GM12892 (cell line): ENCODE data around the gene WFIKKN2.
"Not testable (repeated sequence)": the region's sequence is repeated elsewhere in the genome, so short reads cannot be mapped to it uniquely, and the experiment has no call there.

Source experiments
- DNase-seq: peaks from one replicate; pipeline ENCODE4 v3.0.0; 2011; ENCODE audit not compliant: insufficient read length
- FAIRE-seq: peaks from 2 replicates; lab custom pipeline; 2011; peaks lifted over from hg19 to GRCh38; lab: Jason Lieb, UNC
- POLR2A ChIP-seq: IDR thresholded peaks from 2 replicates; pipeline ENCODE4 v1.6.1; 2011; ENCODE audit warnings: low read depth, low read length, control low read depth
- POLR2AphosphoS5 ChIP-seq: IDR thresholded peaks from 2 replicates; pipeline ENCODE4 v1.6.1; 2011; ENCODE audit warnings: low read depth, low read length, control low read depth
- TAF1 ChIP-seq: IDR thresholded peaks from 2 replicates; pipeline ENCODE4 v1.6.1; 2011; ENCODE audit warnings: low read depth, mild to moderate bottlenecking, control low read depth, low read length, borderline replicate concordance

Gene WFIKKN2

DNA sequence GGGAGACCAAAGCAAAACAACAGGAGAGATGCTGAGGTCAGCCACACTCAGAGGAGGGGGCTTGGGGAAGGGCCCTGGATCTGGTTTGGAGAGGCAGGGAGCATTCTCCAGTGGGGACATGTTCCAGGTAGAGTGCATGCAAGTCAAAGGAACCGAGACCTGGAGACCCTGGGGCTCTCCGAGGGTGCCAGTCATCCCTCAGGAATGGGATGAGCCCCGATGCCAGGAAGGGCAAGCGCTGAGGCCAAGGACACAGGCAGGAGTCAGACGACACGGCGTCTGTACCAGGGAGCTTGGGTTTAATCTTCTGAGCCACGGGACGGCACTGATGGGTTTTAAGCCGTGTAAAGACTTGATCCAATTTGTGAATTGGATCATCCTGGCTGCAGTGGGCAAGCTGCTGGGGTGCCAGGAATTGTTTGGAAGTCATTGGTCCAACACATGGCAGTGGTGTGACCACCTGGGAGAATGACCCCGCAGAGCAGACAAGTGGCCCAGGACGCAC, 35.1 kb upstream of the WFIKKN2 start:
- no peak for FAIRE-seq
- TF ChIP-seq TAF1 (no peak), POLR2AphosphoS5 (no peak), POLR2A (no peak)
- no peak for DNase-seq

DNA sequence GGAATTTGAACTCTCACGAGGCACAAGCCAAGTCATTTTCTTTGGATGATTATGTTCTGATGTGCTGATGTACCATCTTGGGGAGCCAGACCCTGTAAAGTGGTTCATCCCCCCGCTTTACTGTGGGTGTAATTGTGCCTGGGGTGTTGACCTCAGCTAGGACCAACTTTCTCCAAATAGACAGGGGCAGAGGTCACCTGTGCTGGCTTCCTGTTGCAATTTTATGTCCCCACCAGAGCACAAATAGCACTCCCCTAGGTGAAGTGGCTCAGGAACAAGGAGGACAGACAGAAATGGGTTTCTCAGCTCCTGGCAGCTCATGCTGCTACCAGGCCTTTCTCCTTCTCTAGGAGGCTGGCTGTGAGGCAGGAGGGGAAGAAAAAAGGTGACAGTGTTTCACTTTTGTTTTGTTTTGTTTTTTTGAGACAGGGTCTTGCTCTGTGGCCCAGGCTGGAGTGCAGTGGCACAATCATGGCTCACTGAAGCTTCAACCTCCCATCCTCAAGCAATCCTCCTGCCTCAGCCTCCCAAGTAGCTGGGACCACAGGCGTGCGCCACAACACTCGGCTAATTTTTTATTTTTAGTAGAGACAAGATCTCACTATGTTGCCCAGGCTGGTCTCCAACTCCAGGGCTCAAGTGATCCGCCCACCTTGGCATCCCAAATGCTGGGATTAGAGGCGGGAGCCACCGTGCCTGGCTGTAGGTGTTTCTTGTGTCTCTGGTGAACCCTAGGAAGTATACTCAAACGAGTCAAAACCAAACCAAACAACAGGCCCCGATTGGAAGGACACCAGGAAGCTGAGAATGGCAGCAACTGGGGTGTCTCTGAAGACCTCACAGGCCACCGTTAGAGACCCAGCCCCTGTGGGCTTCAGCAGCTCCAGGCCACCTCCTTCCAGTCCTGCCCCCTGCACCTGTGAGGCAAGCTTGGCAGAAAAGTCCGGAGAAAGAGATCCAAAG, 32.5 kb upstream of the WFIKKN2 start:
- FAIRE-seq (no peak), DNase-seq (no peak)

DNA sequence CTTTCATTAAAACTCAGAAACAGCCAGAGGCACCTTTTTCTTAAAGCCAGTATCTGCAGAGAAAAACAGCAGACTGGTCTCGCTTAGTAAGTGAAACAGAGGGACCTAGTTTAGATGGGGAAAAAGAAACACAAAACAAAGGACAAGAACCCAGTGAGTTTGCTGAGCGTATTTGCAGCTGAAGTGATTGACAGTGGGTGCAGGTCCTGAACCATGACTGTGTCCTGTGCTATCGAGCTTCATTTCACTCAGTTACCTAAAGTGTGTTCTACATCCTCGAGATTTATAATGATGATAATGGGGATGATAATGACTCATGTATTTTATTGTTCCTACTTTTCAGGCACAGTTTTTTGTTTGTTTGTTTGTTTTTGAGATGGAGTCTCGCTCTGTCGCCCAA, 31.7 kb upstream of the WFIKKN2 start:
- no peak for FAIRE-seq
- no peak for DNase-seq
- TF ChIP-seq TAF1, result no peak
- TF ChIP-seq POLR2AphosphoS5, result no peak
- no peak for TF ChIP-seq POLR2A

More for the DNA sequence above, 32.5 kb upstream of the WFIKKN2 start:
- TF ChIP-seq TAF1 (no peak), POLR2AphosphoS5 (no peak), POLR2A (no peak)

DNA sequence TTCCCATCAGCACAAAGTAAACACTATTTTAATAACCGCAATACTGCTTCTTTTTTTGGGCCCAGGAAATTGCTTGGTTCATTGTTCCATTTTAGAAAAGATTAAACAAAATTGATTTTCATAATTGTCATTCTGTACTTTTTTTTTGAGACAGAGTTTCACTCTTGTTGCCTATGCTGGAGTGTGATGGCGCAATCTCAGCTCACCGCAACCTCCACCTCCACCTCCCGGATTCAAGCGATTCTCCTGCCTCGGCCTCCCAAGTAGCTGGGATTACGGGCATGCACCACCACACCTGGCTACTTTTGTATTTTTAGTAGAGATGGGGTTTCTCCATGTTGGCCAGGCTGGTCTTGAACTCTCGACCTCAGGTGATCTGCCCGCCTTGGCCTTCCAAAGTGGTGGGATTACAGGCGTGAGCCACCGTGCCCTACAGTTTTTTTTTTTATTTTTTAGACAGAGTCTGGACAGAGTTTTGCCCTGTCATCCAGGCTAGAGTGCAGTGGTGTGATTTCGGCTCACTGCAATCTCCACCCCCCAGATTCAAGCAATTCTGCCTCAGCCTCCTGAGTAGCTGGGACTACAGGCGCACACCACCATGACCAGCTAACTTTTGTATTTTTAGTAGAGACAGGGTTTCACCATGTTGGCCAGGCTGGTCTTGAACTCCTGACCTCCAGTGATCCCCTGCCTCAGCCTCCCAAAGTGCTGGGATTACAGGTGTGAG, 30.5 kb upstream of the WFIKKN2 start:
- not testable (repeated sequence) for DNase-seq, FAIRE-seq

DNA sequence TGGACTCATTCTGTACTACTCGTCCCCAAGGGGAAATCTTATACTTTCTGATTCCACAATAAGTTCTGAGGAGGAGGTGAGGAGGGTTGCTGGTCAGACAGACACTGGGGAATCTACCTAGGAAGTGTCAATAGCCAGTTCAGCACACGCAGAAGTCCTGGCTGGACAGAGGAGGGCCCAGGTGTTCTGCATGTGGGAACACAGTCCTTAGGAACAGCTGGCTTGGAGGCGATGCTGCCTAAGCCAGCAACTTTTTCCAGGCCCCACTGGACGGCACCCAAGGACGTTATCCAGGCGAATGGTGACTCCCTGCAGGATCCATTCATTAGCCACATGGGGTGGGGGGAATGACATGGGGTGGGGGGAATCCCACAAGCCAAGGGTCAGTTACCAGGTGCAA, 29.9 kb upstream of the WFIKKN2 start:
- DNase-seq (no peak), FAIRE-seq (no peak)
- no peak for TF ChIP-seq TAF1
- no peak for TF ChIP-seq POLR2A
- TF ChIP-seq POLR2AphosphoS5, result no peak

DNA sequence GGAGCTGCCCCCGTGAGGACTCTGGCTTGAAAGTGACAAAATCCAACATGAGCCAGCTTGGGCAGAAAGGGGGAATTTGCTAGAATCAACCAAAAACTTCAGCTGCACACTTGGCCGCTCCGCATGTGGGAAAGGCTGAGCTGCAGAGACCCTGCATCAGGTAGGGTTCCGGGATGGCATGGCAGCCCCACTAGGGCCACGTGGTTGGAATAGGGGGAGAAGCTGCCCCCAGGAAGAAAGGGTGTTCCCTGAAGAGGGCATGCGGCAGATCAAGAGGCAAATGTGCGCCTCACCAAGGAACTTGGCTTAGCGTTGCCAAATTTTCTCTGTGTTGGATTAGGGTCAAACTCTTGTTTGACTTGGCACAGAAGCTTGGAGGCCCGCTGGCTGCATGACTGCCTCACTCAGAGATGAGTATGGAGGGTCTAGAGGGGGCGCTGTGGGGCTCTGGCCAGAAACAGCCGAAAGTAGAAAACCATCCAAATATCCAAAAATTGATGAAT, 29.2 kb upstream of the WFIKKN2 start:
- DNase-seq, result no peak
- TF ChIP-seq POLR2AphosphoS5 (no peak), POLR2A (no peak), TAF1 (no peak)
- no peak for FAIRE-seq

DNA sequence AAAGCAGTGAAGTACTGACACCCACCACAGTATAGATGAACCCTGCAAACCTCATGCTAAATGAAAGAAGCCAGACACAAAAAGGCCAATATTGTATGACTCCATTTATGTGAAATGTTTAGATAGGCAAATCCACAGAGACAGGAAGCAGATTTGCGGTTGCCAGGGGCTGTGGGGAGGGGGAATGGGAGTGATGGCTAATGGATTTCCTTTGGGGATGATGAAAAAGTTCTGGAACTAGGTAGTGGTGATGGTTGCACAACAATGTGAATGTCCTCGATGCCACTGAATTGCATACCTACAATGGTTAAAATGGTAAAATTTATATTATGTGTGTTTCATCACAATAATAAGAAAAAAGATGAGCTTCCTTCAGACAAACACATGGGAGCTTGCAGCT, 28.4 kb upstream of the WFIKKN2 start:
- TF ChIP-seq TAF1, result no peak
- no peak for TF ChIP-seq POLR2AphosphoS5
- no peak for TF ChIP-seq POLR2A
- FAIRE-seq (no peak), DNase-seq (no peak)

DNA sequence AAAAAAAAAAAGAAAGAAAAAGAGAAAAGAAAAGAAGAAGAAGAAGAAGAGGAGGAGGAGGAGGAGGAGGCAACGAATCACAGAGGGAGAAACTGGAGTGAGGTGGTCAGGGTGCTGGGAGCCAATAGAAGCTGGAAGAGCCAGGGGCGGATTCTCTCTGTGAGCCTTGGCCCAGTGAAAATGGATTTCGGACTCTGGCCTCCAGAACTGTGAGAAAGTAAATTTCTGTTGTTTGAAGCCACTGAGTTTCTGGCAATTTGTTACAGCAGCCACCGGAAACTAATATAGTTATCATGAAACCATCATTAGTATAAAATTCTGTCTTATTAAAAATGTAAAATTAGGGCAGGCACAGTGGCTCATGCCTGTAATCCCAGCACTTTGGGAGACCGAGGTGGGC, 27.7 kb upstream of the WFIKKN2 start:
- no peak for TF ChIP-seq TAF1
- DNase-seq, result no peak
- no peak for FAIRE-seq

DNA sequence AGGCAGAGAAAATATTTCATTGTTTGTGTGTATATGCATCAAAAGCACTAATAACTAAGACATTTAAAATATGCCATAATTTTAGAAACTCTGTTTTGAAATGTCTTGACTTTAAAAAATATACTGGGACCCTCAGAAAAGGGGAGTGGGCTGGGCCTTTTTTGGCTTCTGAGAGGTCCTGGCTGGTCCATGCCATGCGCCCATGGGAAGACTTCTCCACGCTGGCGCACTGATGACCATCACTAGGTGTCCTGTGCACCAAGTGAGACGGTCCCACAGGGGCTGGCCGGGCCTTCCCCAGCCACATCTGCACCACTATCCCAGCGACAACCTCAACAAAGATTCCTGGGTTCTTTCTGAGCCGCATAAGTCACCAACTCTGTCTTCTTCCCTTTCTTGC, 27.0 kb upstream of the WFIKKN2 start:
- DNase-seq (no peak), FAIRE-seq (no peak)
- TF ChIP-seq POLR2AphosphoS5 (no peak), TAF1 (no peak), POLR2A (no peak)

DNA sequence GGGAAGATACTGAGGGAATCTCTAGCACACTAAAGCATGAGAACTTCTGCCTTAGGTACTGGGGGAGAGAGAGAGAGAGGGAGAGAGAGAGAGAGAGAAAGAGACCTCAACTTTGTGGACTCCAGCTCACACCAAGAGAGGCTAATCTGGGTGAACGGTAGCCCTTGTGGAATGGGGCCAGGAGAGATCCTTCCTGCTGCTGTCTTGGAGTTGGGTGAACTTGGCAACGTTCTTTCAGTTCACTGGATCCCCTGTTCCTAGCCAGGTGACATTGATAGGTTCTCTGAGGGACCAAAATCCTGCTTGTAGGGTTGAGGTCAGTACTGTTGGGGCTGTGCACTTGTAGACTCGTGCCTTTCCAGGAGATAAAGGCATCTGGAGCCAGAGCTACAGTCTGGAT, 26.5 kb upstream of the WFIKKN2 start:
- FAIRE-seq, result no peak
- DNase-seq, result no peak
- no peak for TF ChIP-seq POLR2AphosphoS5
- TF ChIP-seq POLR2A, result no peak
- TF ChIP-seq TAF1, result no peak

DNA sequence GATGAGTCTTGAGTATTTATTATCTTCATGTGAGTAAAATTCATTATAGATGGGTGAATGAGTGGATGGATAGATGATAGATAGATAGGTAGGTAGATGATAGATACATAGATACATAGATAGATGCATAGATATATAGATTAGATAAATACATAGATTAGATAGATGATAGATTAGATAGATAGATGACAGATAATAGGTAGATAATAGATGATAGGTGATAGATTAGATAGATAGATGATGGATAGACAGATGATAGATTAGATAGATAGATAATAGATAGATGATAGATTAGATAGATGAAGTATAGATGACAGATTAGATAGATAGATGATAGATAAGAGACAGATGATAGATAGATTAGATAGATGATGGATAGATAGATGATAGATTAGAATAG, 21.8 kb upstream of the WFIKKN2 start:
- FAIRE-seq (no peak), DNase-seq (no peak)
- TF ChIP-seq TAF1 (no peak), POLR2A (no peak), POLR2AphosphoS5 (no peak)
